ACHN (cell line): Measurements from ENCODE around the gene DIPK1A.

Experiments used
- DNase-seq: peaks from one replicate; pipeline ENCODE4 v3.0.0-alpha.2; 2015
- in situ Hi-C: cut with HindIII; loops from 2 replicates; pipeline ENCODE4 v1.10.0; 2017; ENCODE audit warnings: low sequenced_read_pairs, low pct_ligation_motif_present, low pct_unique_long_range_greater_than_20kb

DIPK1A gene

DNA sequence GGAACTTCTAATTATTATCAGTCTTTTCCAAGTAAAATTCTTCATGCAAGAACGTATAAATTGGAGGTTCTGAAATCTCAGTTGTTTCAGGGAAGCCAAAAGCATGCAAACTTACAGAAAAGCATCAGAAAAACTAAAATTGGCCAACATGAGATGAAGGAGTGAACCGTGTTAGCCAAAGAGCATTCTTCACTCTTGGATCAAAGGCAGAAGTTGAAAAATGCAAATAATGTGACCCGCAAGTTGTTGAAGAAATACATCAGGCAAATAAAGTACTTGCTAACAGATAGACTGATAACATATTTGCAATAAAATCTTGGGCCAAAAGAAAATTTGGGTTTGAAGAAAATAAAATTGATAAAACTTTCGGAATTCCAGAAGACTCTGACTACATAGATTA is 29.6 kb downstream of the DIPK1A start:
- no peak for DNase-seq
- in situ Hi-C loops, result no loop called here

DNA sequence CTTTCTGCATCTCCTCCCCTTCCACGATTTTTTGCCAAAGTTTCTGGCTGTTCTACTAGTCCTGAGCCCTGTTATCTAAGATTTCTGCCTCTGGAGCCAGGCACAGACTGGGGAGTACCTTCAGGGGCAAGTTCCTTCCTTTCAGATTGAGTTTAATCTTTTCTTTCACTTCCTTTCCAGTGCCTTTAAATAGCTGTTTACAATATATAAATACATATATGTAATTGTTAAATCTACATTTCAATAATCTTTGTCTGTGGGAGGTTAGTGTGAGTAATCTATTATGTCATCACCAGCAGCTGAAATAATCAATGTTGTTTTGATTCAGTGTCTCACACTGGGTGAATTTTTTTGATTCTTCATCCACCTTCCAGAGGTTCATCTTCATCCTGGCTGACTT is 31.8 kb downstream of the DIPK1A start:
- in situ Hi-C loops, result no loop called here
- no peak for DNase-seq

DNA sequence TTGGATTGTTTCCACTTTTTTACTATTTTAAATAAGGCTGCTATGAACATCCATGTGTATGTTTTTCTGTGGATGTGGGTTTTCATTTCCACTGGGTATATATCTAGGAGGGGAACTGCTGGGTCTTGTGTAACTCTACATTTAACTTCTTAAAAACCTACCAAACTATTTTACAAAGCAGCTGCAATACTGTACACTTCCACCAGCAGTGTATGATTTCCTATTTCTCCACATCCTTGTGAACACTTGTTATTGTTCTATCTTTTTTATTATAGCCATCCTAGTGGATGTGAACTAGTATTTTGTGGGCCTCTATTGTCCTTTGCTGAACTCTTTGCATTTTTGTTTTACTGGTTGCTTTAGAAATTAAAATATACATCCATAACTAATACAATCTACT is 33.4 kb downstream of the DIPK1A start:
- in situ Hi-C loops, result no loop called here
- no peak for DNase-seq

DNA sequence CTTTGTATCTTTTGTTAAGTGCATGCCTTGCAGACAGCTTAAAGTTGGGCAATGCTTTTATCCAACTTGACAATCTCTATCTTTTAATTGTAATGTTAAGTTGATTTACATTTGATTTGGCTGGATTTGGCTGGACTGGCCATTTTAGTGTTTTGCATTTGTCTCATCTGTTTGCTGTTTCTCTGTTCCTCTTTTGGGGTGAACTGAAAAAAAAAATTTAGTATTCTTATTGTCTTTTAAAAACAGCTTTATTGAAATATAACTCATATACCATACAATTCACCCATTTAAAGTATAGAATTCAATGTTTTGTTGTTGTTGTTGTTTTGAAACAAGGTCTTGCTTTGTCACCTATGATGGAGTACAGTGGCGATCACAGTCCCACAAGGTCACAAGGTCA is 34.4 kb downstream of the DIPK1A start:
- in situ Hi-C loops, result no loop called here
- no peak for DNase-seq

DNA sequence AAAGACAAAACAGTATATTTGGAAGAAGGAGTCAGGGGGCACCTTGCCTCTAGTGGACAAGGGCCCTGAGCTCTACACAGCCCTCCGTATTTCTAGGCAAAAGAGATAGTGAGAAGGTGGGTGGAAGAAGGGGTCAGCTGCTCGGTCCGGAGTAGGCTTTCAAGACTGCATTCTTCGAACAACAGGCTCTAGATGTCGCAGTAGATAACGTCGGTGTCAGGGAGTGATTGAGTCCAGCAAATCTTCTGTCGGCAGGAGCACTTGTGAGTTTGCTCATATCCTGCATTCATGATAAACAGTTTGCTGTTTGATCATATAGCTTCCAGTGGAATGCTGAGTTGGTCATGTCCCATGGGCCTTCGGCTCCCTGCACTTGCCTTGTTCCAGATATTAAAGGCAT is 36.8 kb downstream of the DIPK1A start:
- in situ Hi-C loops, result no loop called here
- no peak for DNase-seq

DNA sequence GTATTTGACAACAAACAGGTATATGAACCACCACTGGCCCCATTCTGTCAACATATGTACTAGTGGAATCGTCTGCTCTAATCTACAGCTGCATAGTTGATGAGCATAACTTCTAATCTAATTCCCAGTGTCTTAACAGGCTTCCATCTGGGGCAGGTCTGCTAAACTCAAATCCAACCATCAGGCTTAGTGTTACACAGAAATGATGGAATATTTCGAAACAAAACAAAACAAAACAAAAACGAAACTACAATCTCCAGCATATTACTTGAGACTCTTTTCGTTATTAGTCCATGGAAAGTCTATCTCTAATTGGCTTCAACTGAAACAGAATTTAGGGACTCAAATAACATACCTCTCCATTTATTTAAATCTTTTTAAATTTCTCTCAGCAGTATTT is 37.6 kb downstream of the DIPK1A start:
- in situ Hi-C loops, result no loop called here
- DNase-seq, result no peak

DNA sequence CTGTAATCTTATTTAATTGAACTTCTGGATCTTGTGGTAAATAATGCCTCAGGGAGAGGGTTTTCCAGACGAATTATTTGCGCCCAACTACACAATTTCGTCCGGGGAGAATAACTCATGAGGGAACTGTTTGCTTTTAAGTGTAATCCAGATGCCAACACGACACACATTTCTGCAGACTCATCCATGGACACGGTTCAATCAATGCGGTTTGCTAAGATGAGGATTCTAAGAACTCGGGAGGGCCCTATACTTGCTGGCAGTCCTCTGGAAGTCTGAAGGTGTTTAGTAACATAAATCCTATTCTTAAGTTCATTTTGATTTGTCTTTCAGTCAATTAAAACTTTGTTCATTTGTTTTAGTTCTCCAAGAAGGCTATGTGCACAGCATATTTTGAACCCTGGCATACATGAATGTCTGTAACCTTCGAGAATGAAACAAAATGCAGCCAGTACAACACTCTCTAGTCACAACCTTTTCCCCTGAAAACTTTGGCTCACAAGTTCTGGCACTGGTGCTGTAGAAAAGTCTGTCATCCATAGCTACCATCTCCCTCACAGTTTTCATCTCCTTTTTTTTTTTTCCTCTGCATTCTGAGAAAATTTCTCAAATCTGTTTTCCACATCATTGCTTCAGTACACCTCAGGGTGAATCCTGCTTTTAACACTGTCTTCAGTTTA is 38.8 kb downstream of the DIPK1A start:
- no peak for DNase-seq
- in situ Hi-C loops, result no loop called here

DNA sequence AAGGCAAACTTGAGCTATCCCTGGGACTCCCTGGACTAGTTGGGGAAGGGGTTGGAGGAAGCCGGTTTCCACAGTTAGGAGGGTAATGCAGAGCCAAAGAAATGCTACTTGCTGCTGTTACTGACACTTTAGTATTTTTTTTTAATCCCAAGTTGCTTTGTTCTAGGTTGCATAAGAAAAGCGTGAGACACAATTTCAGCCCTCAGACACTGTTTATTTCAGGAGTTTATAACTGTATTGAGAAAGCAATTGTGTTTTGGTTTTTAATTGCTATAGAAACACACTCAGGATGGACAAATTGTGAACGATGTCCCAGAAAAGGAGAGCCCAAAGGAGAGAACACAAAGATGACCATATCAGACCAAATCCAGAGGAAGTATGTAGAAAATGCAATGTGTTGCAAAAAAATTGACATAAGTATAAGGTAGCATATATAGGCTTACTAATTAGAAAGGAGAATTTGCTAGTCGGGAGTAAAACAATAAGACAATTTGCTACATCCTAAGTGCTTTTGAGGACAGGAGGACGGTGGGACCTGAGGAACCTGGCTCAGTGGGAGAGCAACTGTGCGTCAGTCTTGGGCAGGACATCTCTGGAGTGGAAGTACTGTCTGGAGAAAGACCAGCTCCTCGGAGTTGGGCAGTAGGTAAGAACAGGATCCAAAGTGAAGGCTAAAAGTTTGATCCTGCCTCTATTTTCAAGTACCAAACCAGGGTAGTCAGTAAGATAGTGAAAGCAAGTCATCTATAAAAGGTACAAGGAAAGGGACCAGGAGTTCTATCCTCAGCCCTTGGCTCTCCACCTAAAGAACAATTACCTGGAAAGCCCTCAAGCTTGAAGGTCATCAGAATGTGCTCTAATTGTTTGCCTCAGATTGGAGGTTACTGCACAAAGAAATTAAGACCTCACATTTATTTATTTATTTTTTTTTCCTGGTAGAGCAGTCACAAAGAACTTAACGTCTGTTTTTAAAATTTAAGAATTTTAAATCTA is 39.9 kb downstream of the DIPK1A start:
- in situ Hi-C loops, result no loop called here
- no peak for DNase-seq

DNA sequence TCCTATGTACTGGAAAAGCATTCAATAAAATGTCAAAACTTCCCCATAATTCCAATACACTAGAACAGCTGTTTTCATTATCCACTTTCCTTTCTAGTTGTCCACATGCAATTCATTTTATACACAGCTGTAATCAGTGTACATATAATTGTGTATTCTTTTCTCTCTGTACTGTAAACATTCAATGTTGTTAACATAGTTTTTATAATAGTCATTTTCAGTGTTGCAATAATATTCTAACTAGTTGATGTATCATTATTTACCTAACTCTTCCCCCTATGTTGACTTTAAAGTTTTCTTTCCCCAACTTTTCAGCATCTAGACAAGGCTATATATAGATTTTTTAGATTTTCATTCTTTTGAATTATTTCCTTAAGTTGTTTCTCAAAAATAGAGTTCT is 44.4 kb downstream of the DIPK1A start:
- in situ Hi-C loops, result no loop called here
- DNase-seq, result no peak

DNA sequence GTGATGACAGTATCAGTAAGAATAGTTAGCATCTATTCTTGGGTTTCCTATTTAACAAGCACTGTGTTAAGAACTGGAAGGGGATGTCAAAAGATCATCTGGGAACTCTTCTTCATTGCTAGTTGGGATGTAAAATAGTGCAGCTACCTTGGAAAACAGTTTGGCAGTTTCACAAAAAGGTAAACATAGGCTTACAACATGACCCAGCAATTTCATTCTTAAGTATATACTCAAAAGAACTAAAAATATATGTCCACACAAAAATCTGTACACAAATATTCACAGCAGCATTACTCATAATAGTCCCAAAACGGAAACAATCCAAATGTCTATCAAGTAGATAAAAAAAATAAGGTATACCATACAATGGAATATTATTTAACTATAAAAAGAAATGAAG is 45.7 kb downstream of the DIPK1A start:
- in situ Hi-C loops, result no loop called here

DNA sequence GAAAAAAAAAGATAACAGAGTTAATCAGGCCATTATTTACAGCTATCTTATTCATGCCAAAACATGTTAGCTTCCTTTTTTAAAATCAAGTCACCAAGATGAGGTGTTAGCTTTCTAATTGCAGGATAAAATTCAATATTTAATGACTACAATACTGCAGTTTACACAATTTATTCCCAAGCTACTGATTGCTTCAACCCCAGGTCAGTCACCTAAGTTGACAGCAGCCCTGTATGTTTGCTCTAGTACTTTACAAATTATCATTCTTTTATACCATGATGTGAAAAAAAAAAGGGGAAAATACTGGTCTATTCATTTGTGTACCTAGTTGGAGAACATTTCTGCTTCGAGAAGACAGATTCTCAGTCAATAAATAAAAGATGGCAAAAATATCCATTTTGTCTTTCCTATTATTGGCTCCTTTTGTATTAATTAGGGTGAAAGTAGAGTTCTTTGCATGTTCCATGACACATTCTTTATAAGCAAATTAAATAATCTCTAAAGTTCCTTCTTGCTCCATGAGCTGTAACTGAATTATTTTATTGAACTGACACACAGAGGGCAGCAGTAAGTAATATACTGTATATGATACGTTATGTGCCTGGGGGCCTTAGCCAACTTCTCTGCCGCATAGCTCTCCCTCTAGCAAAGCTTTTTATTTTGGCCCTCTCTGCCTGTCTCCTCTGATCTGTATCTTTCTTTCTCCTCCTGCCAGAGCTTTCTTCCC is 48.0 kb downstream of the DIPK1A start:
- in situ Hi-C loops, result no loop called here
- no peak for DNase-seq

More for the DNA sequence above, 45.7 kb downstream of the DIPK1A start:
- DNase-seq, result no peak

DNA sequence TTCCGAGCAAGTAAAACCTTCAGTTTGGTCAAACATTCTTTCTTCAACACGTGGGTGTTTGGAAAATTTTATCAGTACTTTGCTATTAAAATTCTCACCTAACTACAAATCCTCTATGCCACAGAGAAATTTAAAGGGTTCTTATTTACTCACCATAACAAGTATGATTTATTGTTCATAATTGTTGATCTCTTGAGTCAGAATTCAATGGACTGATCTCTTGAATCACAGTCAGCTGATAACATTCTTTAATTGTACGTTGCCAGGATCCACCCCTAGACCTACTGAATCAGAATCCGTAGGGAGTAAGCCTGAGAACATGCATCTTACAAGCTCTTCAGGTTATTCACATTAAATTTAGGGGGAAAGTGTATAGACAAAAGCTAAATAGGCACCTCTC is 51.2 kb downstream of the DIPK1A start:
- in situ Hi-C loops, result no loop called here

DNA sequence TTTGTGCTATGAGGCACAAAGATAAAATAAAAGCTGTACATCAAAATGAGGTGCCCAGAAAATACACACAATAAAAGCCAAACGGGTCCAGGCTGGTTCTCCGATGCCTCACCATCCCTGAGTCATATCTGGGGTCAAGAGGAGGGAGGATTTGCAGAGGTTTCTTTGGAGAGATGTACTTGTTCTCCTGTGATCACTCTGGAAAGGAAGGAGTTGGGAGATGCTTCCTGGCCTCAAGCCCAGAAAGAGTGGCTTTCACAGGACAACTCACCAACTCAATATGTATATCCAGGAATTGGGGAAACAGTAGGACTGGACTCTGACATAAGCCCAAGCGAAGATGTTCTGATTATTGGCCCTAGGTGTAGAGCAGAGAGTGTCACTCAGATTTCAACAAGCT is 51.9 kb downstream of the DIPK1A start:
- peak; percentile 75 for DNase-seq
- in situ Hi-C loops, result no loop called here

More for the DNA sequence above, 51.2 kb downstream of the DIPK1A start:
- DNase-seq, result no peak

DNA sequence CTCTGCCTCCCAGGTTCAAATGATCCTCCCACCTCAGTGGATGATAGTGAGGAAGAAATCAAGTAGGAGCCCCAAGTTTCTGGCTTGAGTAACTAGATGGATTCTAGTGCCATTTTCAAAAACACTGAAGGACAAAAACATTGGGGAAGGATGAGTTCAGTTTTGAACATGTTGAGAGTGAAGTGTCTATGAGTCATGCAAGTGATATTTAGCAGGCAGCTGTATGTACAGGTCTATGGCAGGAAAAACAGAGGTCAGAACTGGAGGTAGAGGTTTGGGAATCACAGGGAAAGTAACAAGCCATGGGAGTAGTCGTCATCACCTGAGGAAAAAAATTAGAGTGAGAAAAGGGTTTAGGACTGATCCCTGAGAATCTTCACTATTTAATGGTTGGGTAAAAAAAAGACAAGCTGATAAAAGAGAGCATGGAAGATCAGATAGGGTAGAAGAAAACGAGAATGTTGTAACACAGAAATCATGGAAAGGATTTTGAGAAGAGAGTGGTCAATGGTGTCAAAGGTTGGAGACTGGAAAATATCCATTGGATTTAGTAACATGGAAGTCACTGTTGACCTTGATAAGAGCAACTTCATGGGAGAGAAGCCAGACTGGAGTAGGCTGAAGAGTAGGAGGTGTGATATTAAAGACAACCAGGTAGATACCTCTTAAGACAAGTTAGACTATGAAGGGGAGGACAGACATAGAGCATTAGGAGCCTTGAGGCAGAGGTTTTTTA is 53.1 kb downstream of the DIPK1A start:
- in situ Hi-C loops, result no loop called here
- DNase-seq, result peak; percentile 19

DNA sequence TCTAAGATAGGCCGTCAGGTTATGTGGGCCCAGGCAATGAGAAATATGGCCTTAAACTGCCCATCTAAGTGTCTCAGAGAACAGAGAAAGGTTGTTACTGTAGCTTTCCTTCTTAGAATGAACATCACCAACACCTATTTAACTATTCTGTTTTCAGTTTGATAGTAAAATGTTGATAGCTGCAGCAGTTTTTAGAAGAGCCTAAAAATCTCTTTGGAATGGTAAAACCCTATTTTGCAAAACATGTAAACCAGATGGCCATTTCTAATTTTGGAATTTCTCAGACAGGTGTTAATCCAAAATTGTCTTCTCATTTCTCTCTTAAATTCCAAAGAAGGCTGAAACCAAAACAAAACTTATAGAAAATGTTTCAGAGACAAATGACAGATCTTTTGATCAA is 57.5 kb downstream of the DIPK1A start:
- in situ Hi-C loops, result no loop called here
- DNase-seq, result no peak

DNA sequence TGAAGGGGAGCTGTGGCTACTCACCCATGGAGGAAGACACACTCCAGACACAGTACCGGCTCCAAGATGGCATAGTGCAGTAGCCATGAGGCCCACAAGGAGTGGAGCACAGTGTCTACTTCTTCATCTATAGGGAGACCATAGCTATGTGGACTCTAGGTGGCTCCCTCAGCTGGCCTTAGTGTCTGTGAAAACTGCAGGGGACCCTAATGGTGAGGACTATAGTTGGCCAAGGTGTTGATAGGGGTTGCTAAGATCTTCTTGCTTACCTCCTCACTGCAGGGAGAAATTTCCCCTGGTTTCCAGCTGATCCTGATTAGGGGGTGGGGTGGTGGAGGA is 58.9 kb downstream of the DIPK1A start:
- no peak for DNase-seq

DNA sequence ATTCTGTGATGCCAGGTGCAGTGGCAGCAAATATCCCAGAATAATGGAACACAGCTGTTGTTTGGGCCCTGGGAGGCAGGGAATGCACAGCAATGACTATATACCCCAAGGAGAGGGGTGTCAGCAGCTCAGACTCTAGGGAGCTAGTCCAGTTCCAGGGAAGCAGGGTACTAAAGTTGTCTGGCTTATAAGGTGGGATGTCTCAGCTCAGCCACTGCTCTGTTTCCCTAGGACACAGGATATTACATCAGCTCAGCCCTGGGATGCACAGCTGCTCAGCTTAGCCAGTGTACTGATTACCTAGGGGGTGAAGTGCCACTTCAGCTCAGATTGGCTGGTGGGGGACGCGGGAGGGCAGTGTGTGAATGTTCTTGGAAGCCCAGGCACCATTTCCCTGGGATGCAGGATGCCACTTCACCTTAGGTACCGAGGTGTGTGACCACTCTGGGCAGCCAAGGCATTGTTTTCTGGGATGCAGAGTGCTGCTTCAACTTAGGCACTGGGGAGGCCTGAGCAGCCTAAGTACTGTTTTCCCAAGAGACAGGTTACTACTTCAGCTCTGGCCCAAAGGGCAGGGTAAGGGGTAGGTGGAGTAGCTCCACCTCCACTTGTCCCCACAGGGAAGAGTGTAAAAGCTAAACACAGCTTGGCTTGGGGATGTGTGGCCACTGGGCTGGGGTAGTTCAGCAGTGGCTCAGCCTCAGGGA is 59.4 kb downstream of the DIPK1A start:
- no peak for DNase-seq
- in situ Hi-C loops, result no loop called here

More for the DNA sequence above, 58.9 kb downstream of the DIPK1A start:
- in situ Hi-C loops, result no loop called here

DNA sequence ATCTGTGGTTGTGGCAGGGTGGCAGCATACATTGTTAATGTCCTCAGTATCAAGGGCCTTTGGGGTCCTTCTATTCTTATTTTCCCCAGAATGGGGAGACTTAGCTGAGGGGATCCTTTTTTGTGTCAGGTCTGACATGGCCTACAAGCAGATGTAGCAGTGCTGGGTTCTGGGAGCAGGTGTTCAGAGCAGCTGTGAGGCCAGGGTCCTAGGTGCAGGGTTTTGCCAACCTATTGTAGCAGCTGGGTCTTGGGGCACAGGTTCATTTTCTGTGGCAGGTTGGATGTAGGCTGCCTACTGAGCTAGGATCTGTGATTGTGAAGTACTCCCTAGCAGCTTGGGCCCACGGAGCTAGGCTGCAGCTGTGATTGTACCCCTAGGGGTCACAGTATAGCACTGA is 60.1 kb downstream of the DIPK1A start:
- no peak for DNase-seq
- in situ Hi-C loops, result no loop called here
